Measurements from ENCODE around the gene ZCCHC14.

ZCCHC14 gene

DNA sequence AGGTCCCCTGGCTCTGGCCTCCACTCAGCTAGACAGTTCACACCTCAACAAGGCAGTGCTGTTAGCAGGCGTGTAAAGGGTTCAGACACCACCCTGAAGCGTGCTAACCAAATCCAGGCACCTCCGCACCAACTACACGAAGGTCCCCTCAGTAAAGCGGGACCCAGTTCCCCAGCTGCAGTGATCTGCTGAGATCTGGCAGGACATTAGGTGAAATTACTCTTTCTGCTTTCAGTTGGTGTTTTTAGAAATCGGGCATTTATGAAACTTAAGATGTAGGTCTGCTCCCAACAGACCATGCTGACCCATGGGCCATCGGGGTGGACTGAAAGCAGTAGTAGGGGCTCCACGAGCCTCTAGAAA lies 136.4 kb downstream of the ZCCHC14 start:
- DNase-seq = no peak
